HL-60 (cell line): ENCODE results near the gene GABBR1.

ENCODE experiments used
- POLR2AphosphoS5 ChIP-seq: IDR thresholded peaks from 2 replicates; pipeline ENCODE4 v1.6.1; 2012; ENCODE audit warnings: low read depth
- TF ChIP-seq, protein P1 (sequence below): IDR thresholded peaks from one replicate; pipeline ENCODE4 v1.5.1; 2011; ENCODE audit warnings: low read length, control low read depth, inconsistent platforms; ENCODE audit not compliant: insufficient read depth

GRCh38 chr6:29561606-29562181 lies 71.3 kb downstream of the GABBR1 start:
- TF ChIP-seq, protein P1, sequence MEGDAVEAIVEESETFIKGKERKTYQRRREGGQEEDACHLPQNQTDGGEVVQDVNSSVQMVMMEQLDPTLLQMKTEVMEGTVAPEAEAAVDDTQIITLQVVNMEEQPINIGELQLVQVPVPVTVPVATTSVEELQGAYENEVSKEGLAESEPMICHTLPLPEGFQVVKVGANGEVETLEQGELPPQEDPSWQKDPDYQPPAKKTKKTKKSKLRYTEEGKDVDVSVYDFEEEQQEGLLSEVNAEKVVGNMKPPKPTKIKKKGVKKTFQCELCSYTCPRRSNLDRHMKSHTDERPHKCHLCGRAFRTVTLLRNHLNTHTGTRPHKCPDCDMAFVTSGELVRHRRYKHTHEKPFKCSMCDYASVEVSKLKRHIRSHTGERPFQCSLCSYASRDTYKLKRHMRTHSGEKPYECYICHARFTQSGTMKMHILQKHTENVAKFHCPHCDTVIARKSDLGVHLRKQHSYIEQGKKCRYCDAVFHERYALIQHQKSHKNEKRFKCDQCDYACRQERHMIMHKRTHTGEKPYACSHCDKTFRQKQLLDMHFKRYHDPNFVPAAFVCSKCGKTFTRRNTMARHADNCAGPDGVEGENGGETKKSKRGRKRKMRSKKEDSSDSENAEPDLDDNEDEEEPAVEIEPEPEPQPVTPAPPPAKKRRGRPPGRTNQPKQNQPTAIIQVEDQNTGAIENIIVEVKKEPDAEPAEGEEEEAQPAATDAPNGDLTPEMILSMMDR, result no peak
- TF ChIP-seq POLR2AphosphoS5, result no peak
